Endodermal cell (in vitro differentiated cells): ENCODE results near the gene MANBA. TPM values are rescaled to one million over a fixed set of nuclear protein-coding genes. Genes with fewer than 3 reads are reported as not detected.
"Not testable (repeated sequence)": the region's sequence is repeated elsewhere in the genome, so short reads cannot be mapped to it uniquely, and the experiment has no call there.

Source experiments
- DNase-seq: peaks from one replicate; pipeline ENCODE4 v3.0.0-alpha.2; 2017
- H3K27ac ChIP-seq: 2 replicates; pipeline ENCODE4 v1.5.1; 2013; ENCODE audit warnings: mild to moderate bottlenecking, low read depth, low read length, moderate library complexity
- H3K27me3 ChIP-seq: 2 replicates; pipeline ENCODE4 v1.6.1; 2013; ENCODE audit warnings: mild to moderate bottlenecking, low read length, moderate library complexity; ENCODE audit not compliant: insufficient read depth, control insufficient read depth, poor library complexity, severe bottlenecking
- H3K36me3 ChIP-seq: 2 replicates; pipeline ENCODE4 v1.7.0; 2013; ENCODE audit warnings: mild to moderate bottlenecking, low read length, moderate library complexity; ENCODE audit not compliant: control insufficient read depth, insufficient read depth
- H3K4me1 ChIP-seq: one replicate; pipeline ENCODE4 v1.7.0; 2013; ENCODE audit warnings: low read length; ENCODE audit not compliant: control insufficient read depth, insufficient read depth
- H3K4me3 ChIP-seq: 2 replicates; pipeline ENCODE4 v1.5.1; 2013; ENCODE audit warnings: mild to moderate bottlenecking, low read length, moderate library complexity
- H3K9ac ChIP-seq: 2 replicates; pipeline ENCODE4 v1.6.1; 2013; ENCODE audit warnings: mild to moderate bottlenecking, low read length, moderate library complexity; ENCODE audit not compliant: poor library complexity, severe bottlenecking; ENCODE audit errors: extremely low read depth
- H3K9me3 ChIP-seq: 2 replicates; pipeline ENCODE4 v1.6.1; 2013; ENCODE audit warnings: mild to moderate bottlenecking, low read length, moderate library complexity; ENCODE audit not compliant: control insufficient read depth
- H3K27ac Mint-ChIP-seq: 2 replicates; pipeline ENCODE4 v1.8.0; 2020; ENCODE audit warnings: mixed read lengths
- H3K27me3 Mint-ChIP-seq: 2 replicates; pipeline ENCODE4 v1.8.0; 2021; ENCODE audit warnings: mild to moderate bottlenecking, mixed read lengths; ENCODE audit not compliant: insufficient read depth
- H3K36me3 Mint-ChIP-seq: 2 replicates; pipeline ENCODE4 v1.8.0; 2020; ENCODE audit warnings: low read depth, mixed read lengths
- H3K4me1 Mint-ChIP-seq: 2 replicates; pipeline ENCODE4 v1.8.0; 2020; ENCODE audit warnings: mixed read lengths
- H3K4me3 Mint-ChIP-seq: 2 replicates; pipeline ENCODE4 v1.8.0; 2020; ENCODE audit warnings: mild to moderate bottlenecking, moderate library complexity, mixed read lengths
- H3K9me3 Mint-ChIP-seq: 2 replicates; pipeline ENCODE4 v1.8.0; 2020; ENCODE audit warnings: mild to moderate bottlenecking, mixed read lengths
- WGBS, 2 experiments: methylation state at CpG; one replicate each; pipeline versions ENCODE4 v1.1.5 to v1.1.7; 2013; ENCODE audit warnings: missing lambda C conversion rate in 2 of 2, mixed read lengths in 1 of 2; ENCODE audit not compliant: insufficient coverage in 1 of 2, insufficient read length in 1 of 2; 5-methylcytosine and 5-hydroxymethylcytosine counted together
- total RNA-seq, 2 donors: library from RNA; stranded (reverse); fragmentation: NEBNext Ultra II Directional in 1 of 2; extraction: Animal tissue kit (Norgen Biotek cat#: 25700) in 1 of 2; gene quantifications; 2 replicates in 1 of 2; 3 replicates in 1 of 2; pipeline ENCODE4 v1.2.1, GENCODE V29; 2021
- TF ChIP-seq, protein P1 (sequence below): fragments of 200-600 bp; sonication (generic); conservative IDR thresholded peaks from 2 replicates; pipeline ENCODE4 v1.5.0; 2021; ENCODE audit warnings: antibody characterized with exemption, mild to moderate bottlenecking

The MANBA gene
- total RNA-seq, 2 donors from 2014 or later = 30.4 to 32.0 TPM

DNA sequence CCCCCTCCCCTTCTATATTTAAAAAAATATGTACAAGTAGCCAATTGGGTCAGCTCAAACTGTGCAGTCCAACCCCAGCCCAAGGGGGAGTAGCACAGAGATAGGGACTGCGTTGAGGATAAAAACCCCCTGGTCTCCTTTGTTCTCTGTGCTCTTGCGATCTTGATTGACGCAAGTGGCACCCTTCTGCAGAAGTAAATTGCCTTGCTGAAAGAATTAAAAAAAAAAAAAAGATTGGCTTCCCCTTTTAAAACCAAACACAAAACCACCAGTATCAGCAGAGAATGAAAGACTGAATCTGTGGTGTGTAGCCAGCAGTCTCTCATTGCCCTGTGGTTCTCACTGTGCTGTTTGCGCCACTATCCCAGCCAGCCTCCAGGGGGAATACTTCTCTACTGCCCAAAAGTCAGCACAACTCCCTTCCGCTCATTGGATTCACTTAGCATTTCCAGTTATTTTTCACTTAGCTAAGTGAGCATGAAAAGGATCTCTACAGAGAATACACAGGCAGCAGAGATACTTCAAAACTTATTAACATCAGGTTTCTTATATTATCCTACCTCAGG is 29.7 kb downstream of the MANBA start:
- H3K9me3 ChIP-seq = no peaks in the 10 kb centered on the region
- Mint-ChIP-seq H3K27me3 (no peaks in the 10 kb centered on the region), H3K36me3 (peaks cover 17% of the 10 kb centered on the region), H3K4me1 (peaks cover 12% of the 10 kb centered on the region), H3K27ac (no peak overlapping the region), H3K9me3 (no peaks in the 10 kb centered on the region), H3K4me3 (no peak overlapping the region)
- DNase-seq = peak; percentile 84
- H3K4me3 ChIP-seq = no peak overlapping the region
- WGBS, 2 experiments = 95 to 100% methylated on average over 5 of the region's 5 CpGs
- TF ChIP-seq, protein P1, sequence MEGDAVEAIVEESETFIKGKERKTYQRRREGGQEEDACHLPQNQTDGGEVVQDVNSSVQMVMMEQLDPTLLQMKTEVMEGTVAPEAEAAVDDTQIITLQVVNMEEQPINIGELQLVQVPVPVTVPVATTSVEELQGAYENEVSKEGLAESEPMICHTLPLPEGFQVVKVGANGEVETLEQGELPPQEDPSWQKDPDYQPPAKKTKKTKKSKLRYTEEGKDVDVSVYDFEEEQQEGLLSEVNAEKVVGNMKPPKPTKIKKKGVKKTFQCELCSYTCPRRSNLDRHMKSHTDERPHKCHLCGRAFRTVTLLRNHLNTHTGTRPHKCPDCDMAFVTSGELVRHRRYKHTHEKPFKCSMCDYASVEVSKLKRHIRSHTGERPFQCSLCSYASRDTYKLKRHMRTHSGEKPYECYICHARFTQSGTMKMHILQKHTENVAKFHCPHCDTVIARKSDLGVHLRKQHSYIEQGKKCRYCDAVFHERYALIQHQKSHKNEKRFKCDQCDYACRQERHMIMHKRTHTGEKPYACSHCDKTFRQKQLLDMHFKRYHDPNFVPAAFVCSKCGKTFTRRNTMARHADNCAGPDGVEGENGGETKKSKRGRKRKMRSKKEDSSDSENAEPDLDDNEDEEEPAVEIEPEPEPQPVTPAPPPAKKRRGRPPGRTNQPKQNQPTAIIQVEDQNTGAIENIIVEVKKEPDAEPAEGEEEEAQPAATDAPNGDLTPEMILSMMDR = peak; percentile 80
- no peaks in the 10 kb centered on the region for H3K36me3 ChIP-seq
- no peaks in the 10 kb centered on the region for H3K27me3 ChIP-seq
- no peak overlapping the region for H3K27ac ChIP-seq
- H3K9ac ChIP-seq = no peak overlapping the region
- H3K4me1 ChIP-seq = no peaks in the 10 kb centered on the region

DNA sequence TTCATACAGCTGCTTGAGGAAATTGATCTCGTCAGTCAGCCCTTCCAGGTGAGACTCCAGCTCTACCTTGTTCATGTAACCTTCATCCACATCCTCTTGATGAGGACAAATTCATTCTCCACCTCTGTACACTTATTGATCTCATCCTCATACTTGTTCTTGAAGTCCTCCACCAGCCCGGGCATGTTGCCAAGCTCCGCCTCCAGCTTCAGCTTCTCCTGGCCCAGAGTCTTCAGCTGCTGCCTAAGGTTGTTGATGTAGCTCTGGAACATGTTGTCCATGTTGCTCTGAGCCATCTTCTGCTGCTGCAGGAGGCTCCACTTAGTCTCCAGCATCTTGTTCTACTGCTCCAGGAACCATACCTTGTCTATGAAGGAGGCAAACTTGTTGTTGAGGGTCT is 31.3 kb downstream of the MANBA start:
- H3K9me3 ChIP-seq, H3K27ac Mint-ChIP-seq, H3K9ac ChIP-seq: not testable (repeated sequence)

GRCh38 chr4:102726919-102727318 is 33.8 kb downstream of the MANBA start:
- DNase-seq, H3K9me3 ChIP-seq, H3K27ac Mint-ChIP-seq, H3K27me3 Mint-ChIP-seq, H3K4me1 Mint-ChIP-seq, H3K4me3 Mint-ChIP-seq, H3K4me1 ChIP-seq, H3K27me3 ChIP-seq, H3K9ac ChIP-seq, H3K27ac ChIP-seq, H3K4me3 ChIP-seq, H3K9me3 Mint-ChIP-seq: not testable (repeated sequence)
- peaks cover 17% of the 10 kb centered on the region for H3K36me3 Mint-ChIP-seq
- WGBS, 2 experiments = 91 to 94% methylated on average over 3 of the region's 3 CpGs
- H3K36me3 ChIP-seq = peaks cover 10% of the 10 kb centered on the region

More for the DNA sequence above, 31.3 kb downstream of the MANBA start:
- not testable (repeated sequence) for H3K9me3 Mint-ChIP-seq, H3K27me3 Mint-ChIP-seq, H3K36me3 ChIP-seq, H3K27me3 ChIP-seq, DNase-seq, H3K4me3 ChIP-seq, H3K4me3 Mint-ChIP-seq, H3K27ac ChIP-seq, H3K4me1 Mint-ChIP-seq, H3K4me1 ChIP-seq
- WGBS, 2 experiments = 92 to 100% methylated on average over 1 to 3 of the region's 3 CpGs
- H3K36me3 Mint-ChIP-seq = peaks cover 17% of the 10 kb centered on the region

DNA sequence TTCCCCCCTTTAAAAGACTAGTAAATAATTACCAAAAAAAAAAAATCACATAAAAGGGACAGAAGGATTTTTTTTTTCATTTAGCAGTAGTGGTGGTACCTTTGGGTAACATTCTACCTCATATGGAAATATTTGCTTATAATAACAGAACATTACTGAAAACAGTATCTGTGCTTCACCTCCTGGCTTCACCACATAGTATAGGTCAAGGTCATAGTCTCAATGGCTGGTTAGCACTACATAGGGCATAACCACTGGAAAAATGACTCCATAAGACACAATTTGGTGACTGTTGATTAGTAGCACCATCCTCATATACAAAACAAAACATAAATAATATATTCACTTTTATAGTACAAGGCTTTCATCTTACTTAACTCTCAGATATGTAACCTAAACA is 34.7 kb downstream of the MANBA start:
- TF ChIP-seq, protein P1 = no peak
- Mint-ChIP-seq H3K36me3 (peaks cover 24% of the 10 kb centered on the region), H3K9me3 (no peaks in the 10 kb centered on the region), H3K27me3 (no peaks in the 10 kb centered on the region), H3K4me1 (peaks cover 2% of the 10 kb centered on the region), H3K27ac (no peak overlapping the region), H3K4me3 (no peak overlapping the region)
- Histone ChIP-seq H3K27me3 (no peaks in the 10 kb centered on the region), H3K4me1 (no peaks in the 10 kb centered on the region), H3K9ac (no peak overlapping the region), H3K4me3 (no peak overlapping the region), H3K9me3 (no peaks in the 10 kb centered on the region), H3K36me3 (peaks cover 10% of the 10 kb centered on the region), H3K27ac (no peak overlapping the region)
- DNase-seq = no peak
